GM21423 (cell line): ENCODE results near the gene PKP3.
A peak's percentile ranks its signal among the peaks of the same experiment; 100 is the strongest.

Experiments used
- ATAC-seq: cut with Tn5 transposase; IDR thresholded peaks from one replicate; pipeline ENCODE4 v1.9.1; 2021; ENCODE audit warnings: mild to moderate bottlenecking, moderate library complexity; ENCODE audit not compliant: unreplicated experiment

Gene PKP3

DNA sequence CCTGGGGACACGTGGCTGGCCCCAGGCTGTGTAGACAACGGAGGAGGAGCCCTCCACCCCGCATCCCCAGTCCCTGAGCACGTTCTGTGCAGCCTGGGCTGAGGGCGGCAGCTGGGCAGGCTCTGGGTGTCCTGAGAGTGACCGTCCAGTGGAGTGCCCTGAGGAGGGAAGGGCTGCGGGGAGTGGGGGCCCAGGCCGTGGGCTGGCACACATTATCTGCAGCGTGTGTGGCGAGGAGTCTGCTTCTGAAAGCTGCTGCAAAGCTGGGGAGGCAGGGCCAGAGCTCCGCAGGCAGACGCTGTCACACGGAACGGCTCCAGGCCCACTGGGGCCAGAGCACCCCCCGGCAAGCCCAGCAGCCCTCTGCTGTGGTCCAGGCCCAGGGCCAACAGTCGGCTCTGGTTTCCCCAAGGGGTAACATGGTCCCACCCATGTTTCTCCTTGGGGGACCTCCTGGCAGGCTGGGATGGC, 48.6 kb downstream of the PKP3 start:
- no peak for ATAC-seq

DNA sequence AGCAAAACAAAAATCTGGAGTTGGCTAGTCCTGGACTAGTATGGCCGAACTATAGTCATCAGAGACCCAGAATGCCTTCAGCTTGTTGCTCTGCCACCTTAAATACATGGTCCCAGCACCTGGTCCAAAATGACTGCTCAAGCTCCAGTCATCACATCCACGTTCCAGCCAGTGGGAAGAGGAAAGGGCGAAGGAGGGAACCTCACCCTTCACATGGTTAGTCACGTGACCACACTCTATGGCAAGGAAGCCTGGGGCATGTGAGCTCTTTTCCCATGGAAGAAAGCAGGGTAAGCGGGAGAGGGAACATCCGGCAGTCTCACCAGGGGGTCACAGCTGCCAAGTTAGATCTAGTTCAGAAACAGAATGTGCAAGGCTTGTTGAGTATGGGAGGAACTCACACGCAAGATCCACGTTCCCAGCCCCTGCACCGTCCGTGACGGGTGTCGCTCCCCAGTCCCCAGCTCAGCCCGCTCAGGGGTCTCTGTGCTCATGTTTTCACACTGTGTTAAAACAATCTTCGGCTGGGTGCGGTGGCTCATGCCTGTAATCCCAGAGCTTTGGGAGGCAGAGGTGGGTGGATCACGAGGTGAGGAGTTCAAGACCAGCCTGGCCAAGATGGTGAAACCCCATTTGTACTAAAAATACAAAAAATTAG, 49.7 kb downstream of the PKP3 start:
- no peak for ATAC-seq

DNA sequence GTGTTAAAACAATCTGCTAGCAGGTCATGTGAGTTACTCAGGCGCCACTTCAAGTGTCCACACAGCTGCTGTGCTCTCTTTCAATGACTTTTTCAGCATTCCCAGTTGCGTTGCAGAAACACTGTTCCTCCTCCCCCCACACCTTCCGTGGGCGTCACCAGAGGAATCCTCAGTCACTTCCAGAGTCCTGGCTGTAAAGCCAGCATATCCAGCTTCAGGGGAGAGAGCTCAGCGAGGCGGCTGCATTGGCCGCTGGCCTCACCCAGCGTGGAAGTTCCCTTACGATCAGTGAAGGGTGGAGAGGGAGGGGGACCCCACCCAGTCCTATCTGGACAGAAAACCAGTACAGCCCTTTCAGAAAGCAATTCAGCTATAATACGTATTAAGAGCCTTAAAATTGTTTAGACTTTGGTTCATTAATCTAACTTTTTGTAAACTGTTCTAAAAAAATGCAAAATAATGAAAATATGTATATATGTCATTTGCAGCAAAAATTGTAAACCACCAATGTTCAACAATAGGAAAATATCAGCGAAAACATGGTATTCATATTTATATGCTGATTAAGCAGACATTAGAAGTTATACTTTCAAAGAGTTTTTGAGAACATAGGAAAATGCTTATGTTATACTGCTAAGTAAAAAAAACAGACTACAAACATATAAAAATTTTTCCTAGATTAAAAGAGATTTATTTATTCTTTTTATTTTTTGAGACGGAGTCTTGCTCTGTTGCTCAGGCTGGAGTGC, 50.6 kb downstream of the PKP3 start:
- no peak for ATAC-seq

DNA sequence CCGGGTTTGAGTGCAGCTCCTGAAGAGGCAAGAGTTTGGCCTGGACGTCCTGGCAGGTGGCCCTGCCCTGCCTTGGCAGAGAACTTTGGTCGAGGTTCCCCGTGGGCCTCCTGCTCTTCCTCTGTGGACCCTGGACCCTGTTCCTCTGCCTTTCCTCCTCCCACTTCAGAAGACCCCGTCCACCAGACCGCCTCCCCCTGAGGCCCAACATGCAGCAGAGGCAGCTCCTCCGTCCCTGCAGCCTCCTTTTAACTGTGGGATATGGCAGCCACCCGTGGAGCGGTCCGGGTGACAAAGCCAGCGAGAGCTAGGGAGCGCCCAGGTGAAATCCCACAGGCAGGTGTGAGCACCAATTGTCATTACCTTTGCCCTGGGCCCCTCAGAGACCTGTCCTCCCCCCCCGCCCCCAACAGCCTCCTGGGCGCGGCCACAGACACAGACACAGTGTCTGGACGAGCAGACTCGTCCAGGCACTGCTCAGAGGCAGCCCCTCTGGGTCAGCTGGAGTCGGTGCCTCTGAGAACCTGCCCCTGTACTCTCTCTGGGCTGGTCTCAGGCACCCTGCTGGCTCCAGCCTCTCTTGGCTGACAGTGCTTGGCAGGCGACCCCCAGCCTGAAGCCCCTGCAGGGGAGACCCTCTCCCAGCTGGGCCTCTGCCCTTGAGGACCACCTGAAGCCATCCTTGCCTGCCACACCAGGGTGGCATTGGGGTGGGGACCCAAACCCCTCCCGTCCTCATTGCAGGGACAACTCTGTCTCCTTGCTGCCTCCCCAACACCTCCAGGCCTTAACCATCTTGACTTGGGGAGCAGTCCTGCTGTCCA, 52.0 kb downstream of the PKP3 start:
- ATAC-seq = no peak

DNA sequence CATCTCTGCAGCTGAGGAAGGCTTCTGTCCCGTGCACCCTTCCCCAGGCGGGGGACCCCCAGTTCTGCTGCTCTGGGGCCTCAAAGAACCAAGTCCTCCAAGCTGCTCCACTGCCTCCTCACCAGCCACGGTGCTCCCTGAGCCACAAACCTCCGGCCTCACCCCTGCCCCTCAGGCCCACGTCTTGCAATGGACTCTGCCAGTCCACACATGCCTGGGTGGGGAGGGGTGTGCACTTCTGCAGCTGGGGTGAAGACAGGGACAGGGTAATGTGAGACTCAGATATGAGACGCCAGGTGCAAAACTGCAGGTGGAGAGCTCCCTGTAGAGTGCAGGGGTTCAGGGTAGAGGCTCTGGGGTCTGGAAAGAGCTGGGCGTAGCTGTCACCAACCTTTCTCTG, 52.9 kb downstream of the PKP3 start:
- no peak for ATAC-seq

DNA sequence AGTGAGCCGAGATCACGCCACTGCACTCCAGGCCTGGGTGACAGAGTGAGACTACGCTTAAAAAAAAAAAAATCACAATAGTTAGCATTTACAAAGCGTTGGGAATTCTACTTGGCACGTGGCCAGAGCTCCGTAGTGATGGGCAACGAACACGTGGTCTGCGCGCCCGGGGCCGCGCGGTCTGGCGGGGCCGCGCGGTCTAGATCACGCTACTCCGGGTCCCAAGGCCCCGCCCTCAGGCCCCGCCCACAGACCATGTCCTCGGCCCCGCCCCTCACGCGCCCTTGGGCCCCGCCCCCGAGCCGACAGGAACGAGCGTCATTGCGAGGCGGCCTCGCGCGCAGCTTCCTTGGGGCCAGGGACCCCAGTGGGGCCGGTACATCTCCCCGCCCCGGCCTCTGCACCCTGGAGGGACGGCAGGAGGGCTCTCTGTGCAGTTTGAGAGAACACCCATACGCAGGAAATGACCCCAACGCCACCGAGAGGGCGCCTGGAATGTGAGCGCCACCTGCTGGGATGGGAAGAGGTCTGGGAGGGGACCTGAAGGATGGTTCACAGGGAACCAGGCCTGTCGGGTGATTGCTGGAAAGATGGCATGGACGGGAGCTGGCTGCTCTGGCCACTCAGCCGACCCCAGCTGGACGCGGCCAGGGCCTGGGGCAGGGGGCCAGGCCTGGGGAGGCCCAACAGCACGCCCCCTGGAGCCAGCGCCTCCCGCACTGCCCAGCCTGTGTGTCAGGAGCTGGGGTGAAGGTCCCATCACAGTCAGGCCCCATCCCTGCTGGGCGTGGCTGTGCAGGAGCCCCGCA, 54.1 kb downstream of the PKP3 start:
- peak; percentile 50 for ATAC-seq

DNA sequence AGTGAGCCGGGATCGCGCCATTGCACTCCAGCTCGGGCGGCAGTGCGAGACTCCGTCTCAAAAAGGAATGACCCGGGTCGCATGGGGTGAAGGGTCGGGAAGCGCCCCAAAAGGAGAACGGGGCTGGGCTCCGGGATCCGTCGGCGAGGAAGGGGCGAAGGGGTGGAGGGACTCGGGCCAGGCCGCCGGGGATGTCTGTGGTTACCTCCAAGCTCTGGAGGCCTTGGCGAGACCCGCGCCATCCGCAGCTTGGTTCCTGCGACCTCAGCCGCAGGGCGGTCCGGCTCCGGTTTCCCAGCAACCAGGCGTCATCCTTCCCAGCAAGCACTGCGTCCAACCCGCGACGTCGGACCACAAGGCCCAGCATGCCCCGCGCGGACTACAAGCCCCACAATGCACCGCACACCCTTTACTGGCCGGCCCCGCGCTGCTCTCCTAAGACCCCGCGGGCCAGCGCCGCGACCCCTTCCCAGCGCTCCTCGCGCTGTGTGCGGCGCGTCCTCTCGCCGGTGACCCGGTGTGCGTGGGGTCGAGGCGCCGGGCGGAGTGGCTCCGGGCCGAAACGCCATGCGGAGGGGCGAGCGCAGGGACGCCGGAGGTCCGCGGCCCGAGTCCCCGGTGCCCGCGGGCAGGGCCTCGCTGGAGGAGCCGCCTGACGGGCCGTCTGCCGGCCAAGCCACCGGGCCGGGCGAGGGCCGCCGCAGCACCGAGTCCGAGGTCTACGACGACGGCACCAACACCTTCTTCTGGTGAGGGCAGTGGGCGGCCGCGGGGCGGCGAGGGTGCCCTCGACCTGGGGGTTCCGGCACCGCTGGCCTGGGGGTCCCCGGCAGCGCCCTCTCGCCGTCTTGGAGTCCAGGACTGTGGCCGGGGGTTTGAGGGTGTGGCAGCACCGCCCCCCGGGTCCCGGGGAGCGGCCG, 56.1 kb downstream of the PKP3 start, which contains the start of gene PTDSS2:
Gene PTDSS2 (plus strand): TSS at position 391 of the 920 bp plus-strand sequence. CDS start 177 bp downstream, at position 568.
- peak; percentile 69 for ATAC-seq

DNA sequence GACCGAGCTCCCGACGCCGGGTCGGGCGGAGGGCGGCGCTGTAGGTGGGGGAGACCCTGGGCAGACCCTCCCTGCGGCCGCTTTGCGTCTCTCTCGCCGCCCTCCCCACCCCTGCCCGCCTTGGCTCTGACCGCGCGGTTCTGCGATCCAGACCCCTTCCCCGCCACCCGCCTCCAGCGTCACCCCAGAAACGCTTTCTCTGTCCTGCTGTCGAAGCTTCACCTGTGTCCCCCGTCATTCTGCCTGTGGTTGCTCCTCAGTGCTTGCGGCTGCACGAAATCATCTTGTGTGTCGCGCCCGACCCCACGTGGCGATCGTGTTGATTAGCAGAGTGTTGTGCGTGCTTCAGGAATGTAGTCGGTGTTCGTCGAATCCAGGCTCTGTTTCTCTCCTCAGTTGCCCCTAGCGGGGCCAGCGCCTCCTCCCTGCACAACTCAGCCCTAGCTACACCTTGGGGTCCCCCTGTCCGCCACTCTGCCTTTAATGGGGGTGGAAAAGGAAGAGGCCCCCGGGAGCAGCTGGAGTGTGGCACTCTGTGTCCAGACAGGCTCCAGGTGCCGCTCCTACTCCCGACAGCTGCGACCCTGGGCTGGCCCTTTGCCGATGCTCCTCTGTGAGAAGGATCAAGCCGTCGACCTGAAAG, 56.9 kb downstream of the PKP3 start:
- ATAC-seq = peak; percentile 0

DNA sequence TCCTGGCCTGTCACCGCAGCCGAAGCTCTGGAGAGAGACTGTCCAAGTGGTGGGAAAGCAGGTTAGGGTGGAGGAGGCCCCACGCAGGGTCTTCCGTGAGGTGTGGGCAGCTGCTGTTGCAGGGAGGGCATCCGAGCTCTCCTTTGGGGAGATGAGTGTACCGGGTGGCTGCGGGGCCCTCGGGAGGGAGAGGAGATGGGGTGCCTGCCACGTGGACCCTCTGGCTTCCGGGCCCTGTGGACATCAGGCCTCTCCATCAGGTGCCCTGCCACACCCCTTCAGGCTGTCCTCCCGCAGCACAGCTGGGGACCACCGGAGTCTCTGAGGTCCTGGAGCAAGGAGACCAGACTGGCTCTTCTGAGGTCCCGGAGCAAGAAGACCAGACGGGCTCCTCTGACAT, 57.7 kb downstream of the PKP3 start:
- no peak for ATAC-seq

DNA sequence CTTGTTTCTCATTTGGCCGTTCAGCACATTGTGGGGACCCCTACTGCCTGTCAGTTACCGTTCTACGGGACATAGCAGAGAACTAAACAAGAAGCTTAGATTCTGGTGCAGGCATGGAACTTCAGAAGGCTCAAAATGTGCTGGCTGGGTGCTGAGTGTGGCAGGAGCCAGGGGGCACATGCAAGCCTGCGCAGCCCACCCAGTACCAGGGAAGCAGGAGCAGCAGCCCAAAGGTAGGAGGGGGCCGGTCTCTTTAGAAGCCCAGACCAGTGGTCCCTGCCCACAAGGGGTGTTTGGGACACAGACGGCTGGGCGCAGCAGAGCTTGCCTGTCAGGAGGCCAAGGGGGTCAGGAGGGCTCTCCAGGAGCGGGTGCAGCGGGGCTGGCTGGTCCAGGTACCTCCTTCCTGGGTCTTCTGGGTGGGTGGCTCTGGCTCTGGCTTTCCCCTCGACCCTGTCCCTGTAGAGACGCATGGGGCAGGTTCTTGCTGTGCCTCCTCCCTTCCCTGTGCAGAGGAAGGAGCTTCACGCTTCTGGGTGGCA, 58.3 kb downstream of the PKP3 start:
- no peak for ATAC-seq

DNA sequence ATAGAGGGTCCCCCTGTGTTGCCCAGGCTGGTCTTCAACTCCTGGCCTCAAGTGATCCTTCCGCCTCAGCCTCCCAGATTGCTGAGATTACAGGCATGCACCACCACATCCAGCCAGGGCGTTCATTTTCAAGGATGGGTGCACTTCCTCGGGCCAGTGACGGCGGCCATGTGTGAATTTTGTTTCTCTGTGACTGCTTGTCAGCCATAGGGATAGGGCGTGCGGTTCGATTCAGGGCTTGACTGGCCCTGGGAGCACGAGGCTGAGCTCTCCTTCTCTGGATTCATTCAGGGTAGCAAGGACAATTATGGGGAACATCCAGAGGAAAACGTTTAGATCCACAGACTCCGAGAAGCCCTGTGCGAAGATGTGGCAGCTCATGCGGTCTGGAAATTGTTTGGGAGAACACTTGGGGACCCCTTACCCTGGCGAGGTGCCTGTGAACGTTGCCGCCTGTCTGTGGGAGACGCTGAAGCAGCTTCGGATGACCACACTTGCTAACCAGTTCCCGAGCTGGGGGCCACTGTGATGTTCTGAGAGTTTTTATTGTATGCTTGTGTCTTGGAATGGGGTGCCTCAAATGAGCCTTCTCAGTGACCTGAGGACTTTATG, 59.0 kb downstream of the PKP3 start:
- ATAC-seq = no peak

DNA sequence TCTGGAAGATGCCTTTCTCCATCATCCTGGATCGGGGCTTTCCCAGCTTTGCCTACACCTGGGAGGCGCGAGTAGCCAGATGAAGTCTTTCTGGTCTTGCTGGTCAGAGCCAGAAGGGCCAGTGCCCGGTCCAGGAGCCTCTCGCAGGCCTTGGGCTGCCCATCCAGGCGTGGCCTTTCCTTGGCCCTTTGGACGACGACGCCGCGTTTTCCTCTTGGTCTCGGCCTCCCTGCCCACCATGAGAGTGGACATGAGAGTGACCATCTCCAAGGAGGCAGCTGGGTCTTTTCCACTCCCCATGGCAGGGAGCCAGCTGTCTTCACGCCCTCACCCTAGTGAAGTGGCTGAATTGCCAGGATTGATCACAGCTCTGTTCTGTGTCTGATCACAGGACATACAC, 59.6 kb downstream of the PKP3 start:
- ATAC-seq = no peak

DNA sequence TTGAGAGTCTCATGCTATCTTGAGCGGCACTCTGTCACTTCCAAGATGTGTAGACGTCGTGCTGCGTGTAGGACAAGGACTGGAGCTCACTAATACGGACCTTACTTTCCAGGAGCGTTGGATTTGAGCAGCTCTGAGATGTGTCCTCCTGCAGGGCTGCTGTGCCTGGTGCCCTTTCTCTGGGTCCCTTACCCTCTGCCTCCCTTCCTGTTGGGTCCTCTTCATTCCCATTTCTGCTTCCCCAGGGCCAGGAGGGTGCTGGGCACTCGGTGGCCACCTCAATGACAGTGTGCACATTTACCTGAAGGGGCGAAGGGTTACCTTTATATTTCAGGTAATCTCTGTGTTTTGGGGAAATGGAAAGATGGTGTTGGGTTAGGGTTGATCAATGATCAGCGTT, 60.0 kb downstream of the PKP3 start:
- ATAC-seq = no peak
